ENCODE results near the gene PSMB7.

Gene PSMB7

DNA sequence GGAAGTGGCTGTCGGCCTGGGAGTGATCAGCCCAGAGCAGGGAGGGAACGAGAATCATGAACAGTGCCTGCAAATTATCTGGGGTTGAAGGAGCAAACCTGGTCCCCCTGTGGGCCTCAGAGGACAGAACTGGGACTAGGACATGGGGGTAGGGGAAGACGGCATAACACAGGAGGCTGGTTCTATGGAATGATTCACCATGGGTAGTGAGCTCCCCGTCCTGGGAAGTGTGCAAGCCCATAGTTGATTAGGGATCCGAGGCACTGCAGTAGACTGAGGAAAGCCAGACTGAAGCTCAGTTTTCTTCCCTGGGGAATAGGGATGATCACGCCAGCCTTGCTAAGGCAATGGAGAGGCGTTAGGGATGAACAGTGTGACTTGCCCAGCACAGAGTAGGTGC lies 40.6 kb upstream of the PSMB7 start:
- TF ChIP-seq CTCF (conservative IDR thresholded peaks at IDR 0.05; ENCODE audit: control insufficient read depth, insufficient read depth, low read depth, low read length), result no peak
- no peak for DNase-seq (ENCODE audit: low read depth)
- H3K4me3 ChIP-seq (ENCODE audit: control insufficient read depth, low read depth, low read length), result no peak overlapping the region

DNA sequence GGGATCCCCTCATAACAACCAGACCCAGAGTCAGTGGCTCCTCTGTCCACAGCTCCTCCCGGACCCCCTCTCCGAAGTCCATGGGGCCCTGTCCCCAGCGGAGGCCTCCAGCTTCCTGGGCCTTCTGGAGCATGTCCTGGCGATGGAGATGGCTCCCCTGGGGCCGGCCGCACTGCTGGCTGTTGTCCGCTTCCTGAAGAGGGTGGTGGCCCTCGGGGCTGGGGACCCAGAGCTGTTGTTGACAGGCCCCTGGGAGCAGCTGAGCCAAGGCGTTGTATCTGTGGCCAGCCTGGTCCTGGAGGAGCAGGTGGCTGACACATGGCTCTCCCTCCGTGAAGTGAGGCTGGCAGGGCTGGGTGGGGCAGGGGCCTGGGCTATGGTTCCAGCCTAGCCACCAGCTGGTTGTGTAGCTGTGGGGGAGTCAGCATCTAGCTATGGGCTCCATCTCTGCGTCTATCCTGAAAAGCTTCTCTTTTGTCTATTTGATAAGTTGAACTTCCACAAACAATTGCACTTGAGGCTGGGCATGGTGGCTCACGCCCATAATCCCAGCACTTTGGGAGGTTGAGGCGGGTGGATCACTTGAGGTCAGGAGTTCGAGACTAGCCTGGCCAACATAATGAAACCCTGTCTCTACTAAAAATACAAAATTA lies 39.7 kb upstream of the PSMB7 start:
- DNase-seq (ENCODE audit: low read depth), result no peak

GRCh38 chr9:124454296-124454695 lies 39.1 kb upstream of the PSMB7 start:
- DNase-seq (ENCODE audit: low read depth), result no peak

More for the DNA sequence above, 39.7 kb upstream of the PSMB7 start:
- no peak for TF ChIP-seq CTCF (conservative IDR thresholded peaks at IDR 0.05; ENCODE audit: control insufficient read depth, insufficient read depth, low read depth, low read length)
- no peak overlapping the region for H3K4me3 ChIP-seq (ENCODE audit: control insufficient read depth, low read depth, low read length)

GRCh38 chr9:124453586-124454191 lies 38.4 kb upstream of the PSMB7 start:
- H3K4me3 ChIP-seq (ENCODE audit: control insufficient read depth, low read depth, low read length), result no peak overlapping the region
- TF ChIP-seq CTCF (conservative IDR thresholded peaks at IDR 0.05; ENCODE audit: control insufficient read depth, insufficient read depth, low read depth, low read length), result no peak
- DNase-seq (ENCODE audit: low read depth), result no peak

More at GRCh38 chr9:124454296-124454695, 39.1 kb upstream of the PSMB7 start:
- no peak for TF ChIP-seq CTCF (conservative IDR thresholded peaks at IDR 0.05; ENCODE audit: control insufficient read depth, insufficient read depth, low read depth, low read length)
- no peak overlapping the region for H3K4me3 ChIP-seq (ENCODE audit: control insufficient read depth, low read depth, low read length)

- DNase-seq (ENCODE audit: low read depth), result no peak
- no peak overlapping the region for H3K4me3 ChIP-seq (ENCODE audit: control insufficient read depth, low read depth, low read length)
- TF ChIP-seq CTCF (conservative IDR thresholded peaks at IDR 0.05; ENCODE audit: control insufficient read depth, insufficient read depth, low read depth, low read length), result no peak
Measured at GRCh38 chr9:124452841-124453585, 37.8 kb upstream of the PSMB7 start.

DNA sequence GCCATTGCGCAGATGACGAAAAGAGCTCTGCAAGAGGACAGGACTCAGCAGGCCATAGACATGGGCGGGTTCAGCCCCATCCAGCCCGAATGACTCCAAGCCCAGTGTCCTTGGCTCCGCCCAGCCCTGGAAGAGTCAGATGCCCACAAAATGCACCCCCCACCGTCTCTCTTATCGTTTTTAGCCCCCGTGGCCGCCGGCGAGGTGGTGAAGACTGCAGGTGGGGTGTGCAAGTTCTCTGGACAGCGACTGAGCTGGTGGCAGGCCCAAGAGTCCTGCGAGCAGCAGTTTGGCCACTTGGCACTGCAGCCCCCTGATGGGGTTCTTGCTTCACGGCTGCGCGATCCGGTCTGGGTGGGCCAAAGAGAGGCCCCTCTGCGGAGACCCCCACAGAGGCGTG lies 37.1 kb upstream of the PSMB7 start:
- H3K4me3 ChIP-seq (ENCODE audit: control insufficient read depth, low read depth, low read length), result no peak overlapping the region
- TF ChIP-seq CTCF (conservative IDR thresholded peaks at IDR 0.05; ENCODE audit: control insufficient read depth, insufficient read depth, low read depth, low read length), result no peak
- no peak for DNase-seq (ENCODE audit: low read depth)
